HG03045 (cell line): ENCODE results near the gene CARD16.
A peak's percentile ranks its signal among the peaks of the same experiment; 100 is the strongest.
"Not testable (repeated sequence)": the region's sequence is repeated elsewhere in the genome, so short reads cannot be mapped to it uniquely, and the experiment has no call there.

Source experiments
- ATAC-seq: cut with Tn5 transposase; IDR thresholded peaks from one replicate; pipeline ENCODE4 v1.9.1; 2021; ENCODE audit warnings: mild to moderate bottlenecking, moderate library complexity; ENCODE audit not compliant: unreplicated experiment

The CARD16 gene

GRCh38 chr11:105044557-105045524 lies at the start of gene CARD16:
TSS of gene CARD16 (minus strand) at chr11:105045335. CDS start at chr11:105045297, 38 bp downstream.
- peak; percentile 99 for ATAC-seq

DNA sequence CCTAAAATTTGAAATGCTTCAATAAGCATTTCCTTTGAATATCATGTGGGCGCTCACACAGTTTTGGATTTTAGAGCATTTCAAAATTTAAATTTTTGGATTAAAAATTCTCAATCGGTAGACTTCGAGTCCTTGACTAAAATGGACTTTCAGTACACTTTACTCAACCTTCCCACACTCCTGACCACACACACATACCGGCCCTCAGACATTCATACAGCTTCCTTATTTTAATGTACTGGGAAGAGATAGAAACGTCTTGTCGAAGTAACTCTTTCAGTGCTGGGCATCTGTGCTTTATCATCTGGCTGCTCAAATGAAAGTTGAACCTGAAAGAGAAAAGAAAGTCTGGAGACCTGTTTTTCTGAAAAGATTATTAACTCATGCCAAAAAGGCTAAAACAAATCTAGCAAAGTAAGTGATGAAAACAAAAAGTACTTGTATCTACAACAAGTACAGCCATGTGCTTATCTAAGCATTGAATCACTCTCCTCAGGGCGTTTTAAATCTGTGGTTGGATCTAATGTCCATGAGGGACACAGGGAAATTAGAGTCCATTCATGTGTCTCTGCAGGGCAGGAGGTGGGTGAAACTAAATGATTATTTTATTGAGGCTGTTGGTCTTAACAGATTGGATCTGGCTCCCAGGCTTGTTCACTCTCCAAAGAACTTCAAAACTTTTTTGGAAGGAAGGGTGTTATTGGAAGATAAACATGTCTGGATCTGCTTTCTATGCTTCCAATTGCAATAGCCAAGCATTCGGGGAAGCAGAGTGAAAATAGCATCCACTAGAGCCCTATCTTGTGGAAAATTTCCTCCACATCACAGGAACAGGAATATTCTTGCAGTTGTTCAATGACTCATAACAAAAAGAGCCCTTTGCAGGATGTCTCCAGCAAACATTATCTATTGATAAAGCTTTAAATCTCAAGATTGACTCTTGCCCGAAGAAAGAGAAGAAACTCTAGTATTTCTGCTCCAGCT lies 47.4 kb upstream of the CARD16 start:
- ATAC-seq = no peak

GRCh38 chr11:105081412-105082150 lies 36.4 kb upstream of the CARD16 start:
- ATAC-seq = no peak

DNA sequence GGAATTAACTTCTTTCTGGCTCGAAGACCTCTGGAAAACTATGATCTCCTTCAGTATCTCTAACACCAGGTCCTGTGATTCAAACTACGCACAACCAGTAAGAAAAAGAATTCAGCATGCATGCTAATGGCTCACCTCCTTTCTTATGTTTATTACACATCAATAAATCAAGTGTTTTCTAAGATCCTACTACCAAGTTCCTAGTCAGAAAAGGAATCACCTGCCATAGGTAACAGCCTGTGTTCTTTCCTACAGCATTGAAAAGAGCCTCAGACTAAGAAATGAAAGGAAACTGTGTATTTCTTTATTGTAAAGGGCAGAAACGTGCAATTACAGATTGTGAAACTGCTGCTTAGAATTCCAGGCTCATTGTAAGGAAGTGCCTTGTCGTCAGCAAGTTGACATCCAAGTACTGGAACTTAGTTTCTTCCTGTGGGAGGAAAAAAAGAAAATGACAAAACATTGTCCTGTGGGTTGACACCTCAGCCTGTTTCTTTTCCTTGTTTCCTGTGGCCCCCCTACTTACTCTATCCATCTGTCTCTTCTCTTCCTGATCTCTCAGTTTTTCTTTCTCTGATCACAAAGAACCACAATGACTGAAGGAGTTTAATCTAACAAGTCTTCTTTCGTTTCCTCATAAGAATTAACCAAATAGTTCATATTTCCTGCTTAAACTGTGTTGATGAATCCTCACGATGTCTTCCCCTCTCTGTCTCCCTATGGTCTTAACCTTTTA lies 35.2 kb upstream of the CARD16 start:
- ATAC-seq = not testable (repeated sequence)

DNA sequence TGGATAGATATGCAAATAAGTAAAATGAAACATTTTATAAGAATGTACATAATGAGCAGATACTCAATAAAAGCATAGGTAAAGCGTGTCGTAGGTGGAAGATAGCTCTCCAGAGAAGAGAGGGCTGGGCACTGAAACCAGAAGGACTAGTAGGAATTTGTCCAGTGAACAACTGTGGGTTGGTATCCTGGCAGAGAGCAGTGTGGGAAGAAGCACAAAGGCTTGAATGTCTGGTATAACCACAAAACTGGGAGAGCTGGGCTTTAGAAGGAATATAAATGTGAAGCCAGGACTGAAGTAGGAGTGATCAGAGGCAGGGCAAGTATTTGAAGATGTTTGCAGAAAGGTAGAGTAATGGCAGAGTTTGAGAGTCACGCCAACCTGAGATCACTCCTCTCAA lies 33.1 kb upstream of the CARD16 start:
- no peak for ATAC-seq

DNA sequence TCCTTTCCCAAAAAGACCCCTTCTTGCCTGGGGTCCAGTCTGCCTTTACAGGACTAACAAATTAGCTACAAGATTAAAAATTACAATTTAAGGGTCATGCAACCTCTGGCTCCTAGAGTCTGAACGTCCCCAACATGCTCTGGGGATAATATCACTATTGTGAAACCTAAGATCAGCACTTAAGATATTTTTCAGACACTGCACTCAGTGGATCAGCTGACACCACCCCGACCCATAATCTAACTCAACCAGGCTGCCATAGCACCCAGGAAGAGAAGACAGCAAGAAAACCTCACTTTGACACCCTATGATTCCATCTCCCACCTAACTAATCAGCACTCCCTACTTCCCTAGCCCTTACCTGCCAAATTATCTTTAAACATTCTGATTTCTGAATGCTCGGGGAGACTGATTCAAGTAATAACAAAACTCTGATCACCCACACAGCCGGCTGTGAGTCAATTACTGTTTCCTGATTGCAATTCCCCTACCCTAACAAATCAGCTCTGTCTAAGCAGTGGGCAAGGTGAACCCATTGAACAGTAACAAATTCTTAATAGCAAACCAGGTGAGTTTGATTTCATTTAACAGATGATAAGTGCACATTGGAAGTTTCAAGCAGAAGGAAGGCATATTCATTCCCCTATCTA lies 32.1 kb upstream of the CARD16 start:
- ATAC-seq = not testable (repeated sequence)

- ATAC-seq = no peak
Observed at GRCh38 chr11:105074166-105074530, 29.0 kb upstream of the CARD16 start.

GRCh38 chr11:105073456-105074165 lies 28.5 kb upstream of the CARD16 start:
- ATAC-seq = no peak

DNA sequence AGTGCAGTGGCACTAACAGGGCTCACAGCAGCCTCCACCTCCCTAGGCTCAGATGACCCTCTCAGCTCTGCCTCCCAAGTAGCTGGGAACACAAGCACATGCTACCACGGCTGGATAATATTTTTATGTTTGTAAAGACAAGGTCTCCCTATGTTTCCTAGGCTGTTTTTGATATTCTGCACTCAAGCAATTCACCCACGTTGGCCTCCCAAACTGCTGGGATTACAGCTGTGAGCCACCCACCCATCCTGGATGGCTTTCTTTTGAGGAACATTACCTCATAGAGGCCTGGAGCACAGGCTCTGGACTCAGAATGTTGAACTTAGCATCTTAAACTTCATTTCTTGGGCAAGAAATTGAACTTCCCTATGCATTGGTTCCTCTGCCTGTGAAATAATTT lies 26.9 kb upstream of the CARD16 start:
- not testable (repeated sequence) for ATAC-seq

GRCh38 chr11:105071089-105071732 lies 26.1 kb upstream of the CARD16 start:
- ATAC-seq = no peak

DNA sequence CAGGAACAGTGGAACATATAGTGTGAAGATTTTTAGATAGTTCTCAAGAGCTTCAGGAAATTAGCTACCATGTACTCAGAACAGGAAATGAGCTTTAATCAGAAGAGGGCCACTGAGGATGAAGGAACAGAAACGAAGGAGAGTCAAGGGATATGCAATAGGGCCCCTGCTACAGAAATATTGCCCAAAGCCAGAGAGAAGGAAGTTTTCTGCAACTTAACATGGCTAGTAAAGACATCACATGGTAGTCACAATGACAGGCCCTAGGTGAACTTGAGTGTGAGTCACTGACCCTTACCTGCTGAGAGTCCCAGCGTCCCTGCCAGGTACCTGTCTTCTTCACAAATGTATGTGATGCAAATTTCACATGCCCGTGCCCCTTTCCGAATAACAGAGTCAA lies 25.2 kb upstream of the CARD16 start:
- no peak for ATAC-seq

DNA sequence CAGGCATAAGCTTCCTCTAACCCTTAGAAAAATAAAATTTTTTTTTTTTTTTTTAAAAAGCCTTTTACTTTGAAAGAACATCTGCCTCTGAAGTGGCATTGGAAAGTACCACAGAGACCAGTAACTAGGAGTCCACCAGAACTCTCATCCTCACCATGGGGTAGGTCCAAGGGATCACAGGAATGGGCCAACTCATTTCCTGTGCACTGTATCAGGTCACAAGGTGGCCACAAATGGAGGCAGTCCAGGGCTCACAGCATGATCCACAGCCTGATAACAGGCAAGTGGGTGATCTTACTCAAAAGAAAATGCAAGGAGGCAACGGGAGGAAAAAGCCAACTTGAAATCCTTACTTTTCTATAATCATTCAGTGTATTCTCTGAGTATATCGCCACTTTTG lies 24.6 kb upstream of the CARD16 start:
- ATAC-seq = not testable (repeated sequence)

- ATAC-seq = not testable (repeated sequence)
Observed at GRCh38 chr11:105063245-105063941, 18.3 kb upstream of the CARD16 start.

GRCh38 chr11:105057432-105057831 lies 12.3 kb upstream of the CARD16 start:
- ATAC-seq = no peak

DNA sequence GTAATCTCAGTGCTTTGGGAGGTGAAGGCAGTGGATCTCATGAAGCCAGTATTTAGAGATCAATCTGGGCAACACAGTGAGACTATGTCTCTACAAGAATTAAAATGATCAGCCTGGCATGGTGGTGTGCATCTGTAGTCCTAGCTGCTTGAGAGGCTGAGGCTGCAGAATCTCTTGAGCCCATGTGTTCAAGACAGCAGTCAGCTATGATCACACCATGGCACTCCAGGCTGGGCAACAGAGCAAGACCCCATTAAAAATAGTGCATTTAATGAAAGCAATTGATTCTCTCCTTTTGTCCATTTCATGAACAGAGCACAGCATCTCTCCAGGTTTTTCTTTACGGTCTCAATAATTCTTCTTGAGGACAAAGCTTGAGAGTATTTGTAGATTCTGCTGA lies 11.3 kb upstream of the CARD16 start:
- ATAC-seq = no peak

DNA sequence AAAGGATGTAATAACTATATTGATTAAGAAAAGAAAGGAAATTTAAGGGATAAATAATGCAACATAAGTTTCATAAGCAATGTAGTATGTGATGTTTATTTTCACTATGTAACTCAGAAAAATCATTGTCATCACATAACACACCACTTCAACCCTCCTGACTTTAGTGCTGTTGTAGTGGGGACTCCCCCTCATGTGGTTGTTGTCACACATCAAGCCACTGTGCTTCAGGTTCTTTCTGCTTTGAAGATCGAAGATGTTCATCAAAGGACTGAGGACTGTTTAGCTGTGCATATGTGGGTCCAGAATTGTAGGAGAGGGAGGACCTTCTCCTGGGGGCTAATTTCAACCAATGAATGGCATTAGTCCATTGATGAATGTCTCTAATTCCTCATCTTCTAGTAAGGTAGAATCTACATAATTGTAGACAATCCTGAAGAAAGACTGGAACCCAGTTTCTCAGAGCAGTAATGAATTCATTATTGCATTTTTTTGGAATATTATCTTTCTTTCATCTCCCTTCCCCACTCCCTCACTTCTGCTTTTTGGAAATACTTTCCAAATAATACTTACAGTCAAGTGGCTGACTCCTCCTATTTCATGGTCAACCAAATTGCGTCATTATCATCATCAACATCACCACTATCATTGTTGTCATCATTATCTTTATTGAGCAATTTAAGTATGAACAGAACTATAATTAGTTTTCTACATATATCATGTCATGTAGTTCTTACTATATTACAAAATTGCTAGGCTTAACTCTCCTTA lies 9.8 kb upstream of the CARD16 start:
- ATAC-seq = no peak

GRCh38 chr11:105052487-105052886 lies 7.4 kb upstream of the CARD16 start:
- ATAC-seq = no peak
